OCI-LY3 (cell line): ENCODE data around the gene PRSS22.

ENCODE experiments used
- H2AFZ ChIP-seq: fragments of 200-600, 300-600 bp; shearing (Covaris generic); 2 replicates; pipeline ENCODE4 v1.6.0; 2014; ENCODE audit warnings: antibody characterized with exemption, low read depth, low read length
- H3K27ac ChIP-seq: fragments of 200-600, 300-600 bp; sonication (generic); 2 replicates; pipeline ENCODE4 v1.5.1; 2014; ENCODE audit warnings: mild to moderate bottlenecking, low read length, moderate library complexity, mixed read lengths
- H3K27me3 ChIP-seq: fragments of 200-600, 300-600 bp; sonication (generic); 2 replicates; pipeline ENCODE4 v1.6.1; 2014; ENCODE audit warnings: low read depth, low read length, mixed read lengths
- H3K36me3 ChIP-seq: fragments of 200-600, 300-600 bp; sonication (generic); replicated peaks from 2 replicates; pipeline ENCODE3; 2014; ENCODE audit warnings: low read depth, low read length, mixed read lengths
- H3K4me1 ChIP-seq: fragments of 300-600, 200-600 bp; sonication (generic); 2 replicates; pipeline ENCODE4 v1.6.1; 2014; ENCODE audit warnings: low read length, mixed read lengths
- H3K4me2 ChIP-seq: fragments of 200-600, 300-600 bp; sonication (generic); 2 replicates; pipeline ENCODE4 v1.6.1; 2014; ENCODE audit warnings: low read length, mixed read lengths
- H3K4me3 ChIP-seq: fragments of 300-600, 200-600 bp; sonication (generic); 2 replicates; pipeline ENCODE4 v1.5.1; 2014; ENCODE audit warnings: antibody characterized with exemption, mild to moderate bottlenecking, low read length, moderate library complexity
- H3K79me2 ChIP-seq: fragments of 300-600, 200-600 bp; shearing (Covaris generic); 2 replicates; pipeline ENCODE4 v1.6.1; 2014; ENCODE audit warnings: mild to moderate bottlenecking, low read length, mixed read lengths
- H3K9ac ChIP-seq: fragments of 300-600, 200-600 bp; shearing (Covaris generic); 2 replicates; pipeline ENCODE4 v1.6.0; 2014; ENCODE audit warnings: mild to moderate bottlenecking, low read length, moderate library complexity
- H3K9me3 ChIP-seq: fragments of 200-600, 300-600 bp; shearing (Covaris generic); 2 replicates; pipeline ENCODE4 v1.6.1; 2014; ENCODE audit warnings: low read length, mixed read lengths; ENCODE audit not compliant: insufficient read depth
- H4K20me1 ChIP-seq: fragments of 200-600, 300-600 bp; sonication (generic); 2 replicates; pipeline ENCODE4 v1.6.1; 2016; ENCODE audit warnings: low read length, mixed read lengths; ENCODE audit not compliant: insufficient read depth
- CTCF ChIP-seq: fragments of 200-600, 300-600 bp; sonication (generic); IDR thresholded peaks from 2 replicates; pipeline ENCODE4 v1.5.1; 2014; ENCODE audit warnings: antibody characterized with exemption, low read length, low read depth
- EZH2phosphoT487 ChIP-seq: fragments of 200-600 bp; shearing (Covaris generic); IDR thresholded peaks from 2 replicates; pipeline ENCODE4 v1.6.1; 2018; ENCODE audit warnings: antibody characterized with exemption, mixed run types, low read depth

The PRSS22 gene

GRCh38 chr16:2822496-2822895 is 35.5 kb downstream of the PRSS22 start:
- H3K9me3 ChIP-seq = no peaks in the 10 kb centered on the region
- H3K4me1 ChIP-seq = no peaks in the 10 kb centered on the region
- no peak overlapping the region for H3K27ac ChIP-seq
- no peak overlapping the region for H3K9ac ChIP-seq
- no peaks in the 10 kb centered on the region for H4K20me1 ChIP-seq
- H3K4me2 ChIP-seq = no peak overlapping the region
- H3K79me2 ChIP-seq = no peaks in the 10 kb centered on the region
- no peak overlapping the region for H2AFZ ChIP-seq
- no peaks in the 10 kb centered on the region for H3K36me3 ChIP-seq
- TF ChIP-seq CTCF (no peak), EZH2phosphoT487 (no peak)
- peaks cover 9% of the 10 kb centered on the region; the same call in 1 of the 2 replicates for H3K27me3 ChIP-seq
- no peak overlapping the region for H3K4me3 ChIP-seq

- peaks cover 9% of the 10 kb centered on the region; the same call in 1 of the 2 replicates for H3K27me3 ChIP-seq
- no peak overlapping the region for H3K4me2 ChIP-seq
- H3K4me3 ChIP-seq = no peak overlapping the region
- H3K9me3 ChIP-seq = no peaks in the 10 kb centered on the region
- no peak overlapping the region for H3K9ac ChIP-seq
- no peaks in the 10 kb centered on the region for H3K36me3 ChIP-seq
- H4K20me1 ChIP-seq = no peaks in the 10 kb centered on the region
- TF ChIP-seq EZH2phosphoT487 (no peak), CTCF (no peak)
- no peak overlapping the region for H2AFZ ChIP-seq
- no peaks in the 10 kb centered on the region for H3K4me1 ChIP-seq
- no peak overlapping the region for H3K27ac ChIP-seq
- H3K79me2 ChIP-seq = no peaks in the 10 kb centered on the region
Measured at GRCh38 chr16:2822158-2822495, 35.8 kb downstream of the PRSS22 start.

DNA sequence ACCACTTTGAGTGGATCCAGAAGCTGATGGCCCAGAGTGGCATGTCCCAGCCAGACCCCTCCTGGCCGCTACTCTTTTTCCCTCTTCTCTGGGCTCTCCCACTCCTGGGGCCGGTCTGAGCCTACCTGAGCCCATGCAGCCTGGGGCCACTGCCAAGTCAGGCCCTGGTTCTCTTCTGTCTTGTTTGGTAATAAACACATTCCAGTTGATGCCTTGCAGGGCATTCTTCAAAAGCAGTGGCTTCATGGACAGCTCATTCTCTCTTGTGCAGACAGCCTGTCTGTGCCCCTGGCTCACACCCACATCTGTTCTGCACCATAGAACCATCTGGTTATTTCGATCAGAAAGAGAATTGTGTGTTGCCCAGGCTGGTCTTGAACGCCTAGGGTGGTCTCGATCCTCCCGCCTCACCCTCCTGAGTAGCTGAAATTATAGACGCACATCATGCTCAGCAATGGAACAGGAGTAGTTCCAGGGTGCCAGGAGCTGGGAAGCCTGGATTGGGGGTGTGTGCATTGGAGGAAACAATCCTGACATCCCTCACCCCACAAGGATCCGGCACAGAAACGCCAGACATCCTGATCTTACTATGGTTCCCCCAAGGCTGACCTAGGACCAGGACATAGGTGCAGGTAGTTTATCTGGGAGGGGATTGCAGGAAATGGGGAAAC is 36.3 kb downstream of the PRSS22 start:
- Histone ChIP-seq H3K36me3 (no peaks in the 10 kb centered on the region), H3K4me1 (no peaks in the 10 kb centered on the region), H3K27ac (no peak overlapping the region), H3K9ac (no peak overlapping the region), H3K4me3 (no peak overlapping the region), H3K9me3 (no peaks in the 10 kb centered on the region), H2AFZ (no peak overlapping the region), H4K20me1 (no peaks in the 10 kb centered on the region), H3K79me2 (no peaks in the 10 kb centered on the region), H3K4me2 (no peak overlapping the region), H3K27me3 (peaks cover 9% of the 10 kb centered on the region; the same call in 1 of the 2 replicates)
- no peak for TF ChIP-seq EZH2phosphoT487
- no peak for TF ChIP-seq CTCF

- no peak overlapping the region for H3K4me2 ChIP-seq
- no peaks in the 10 kb centered on the region for H3K4me1 ChIP-seq
- H3K9ac ChIP-seq = no peak overlapping the region
- no peaks in the 10 kb centered on the region for H3K36me3 ChIP-seq
- H3K27me3 ChIP-seq = peaks cover 9% of the 10 kb centered on the region; the same call in 1 of the 2 replicates
- no peaks in the 10 kb centered on the region for H4K20me1 ChIP-seq
- TF ChIP-seq EZH2phosphoT487 = no peak
- TF ChIP-seq CTCF = no peak
- H3K9me3 ChIP-seq = no peaks in the 10 kb centered on the region
- no peak overlapping the region for H2AFZ ChIP-seq
- no peak overlapping the region for H3K27ac ChIP-seq
- H3K4me3 ChIP-seq = no peak overlapping the region
- no peaks in the 10 kb centered on the region for H3K79me2 ChIP-seq
Measured at GRCh38 chr16:2820836-2821486, 37.0 kb downstream of the PRSS22 start.
